Psoas muscle (tissue), 8 donors: ENCODE data around the gene CFAP46. TPM values are rescaled to one million over a fixed set of nuclear protein-coding genes. Genes with fewer than 3 reads are reported as not detected.

Source experiments
- ATAC-seq, 4 donors: fragments of 200-7000 bp; cut with Tn5 transposase; one replicate each; pipeline ENCODE4 v1.9.1; 2020; ENCODE audit warnings: moderate library complexity in 3 of 4, mild to moderate bottlenecking in 2 of 4
- DNase-seq, 2 donors: peaks; one replicate each; pipeline ENCODE4 v3.0.0-alpha.2; 2020
- H3K27ac ChIP-seq: fragments of 200-600 bp; one replicate; pipeline ENCODE4 v1.8.0; 2022
- H3K27me3 ChIP-seq, 3 donors: fragments of 200-600 bp in 1 of 3; one replicate each; pipeline versions ENCODE4 v1.6.1 to v1.8.0; 2013 to 2022; ENCODE audit warnings: low read length in 2 of 3, mild to moderate bottlenecking in 2 of 3, moderate library complexity in 1 of 3; ENCODE audit not compliant: insufficient read depth in 3 of 3
- H3K36me3 ChIP-seq, 2 donors: fragments of 200-600 bp in 1 of 2; one replicate each; pipeline versions ENCODE4 v1.6.1 to v1.8.0; 2013 to 2022; ENCODE audit warnings: low read depth in 1 of 2, mild to moderate bottlenecking in 1 of 2, moderate library complexity in 1 of 2; ENCODE audit not compliant: insufficient read depth in 1 of 2
- H3K4me1 ChIP-seq: fragments of 200-600 bp; one replicate; pipeline ENCODE4 v1.8.0; 2022
- H3K4me3 ChIP-seq: fragments of 200-600 bp; one replicate; pipeline ENCODE4 v1.8.0; 2022; ENCODE audit warnings: mild to moderate bottlenecking
- H3K9me3 ChIP-seq: fragments of 200-600 bp; one replicate; pipeline ENCODE4 v1.8.0; 2022
- WGBS, 3 donors: extraction: QIAGEN DNeasy Blood & Tissue Kit; methylation state at CpG; one replicate each; pipeline versions ENCODE4 v1.1.6 to v1.1.7; 2013; 5-methylcytosine and 5-hydroxymethylcytosine counted together
- intact Hi-C, 2 donors: fragments of 100-400 bp; cut with DNase I; formaldehyde crosslinking; loops; one replicate each; pipeline versions ENCODE4 v1.11.0 to v1.14.2; 2022
- polyA plus RNA-seq, 3 donors: library from polyadenylated mRNA; stranded (reverse); fragments of 200-250 nt; gene quantifications; one replicate each; pipeline ENCODE4 v1.2.3, GENCODE V29; 2013
- total RNA-seq, 4 donors: library from RNA; stranded (reverse); fragmentation: NEBNext Ultra II Directional in 2 of 4; extraction: Animal tissue kit (Norgen Biotek cat#: 25700) in 2 of 4; gene quantifications; one replicate each; pipeline versions ENCODE4 v1.2.1 to v1.2.4, GENCODE V29; 2021 to 2023
- TF ChIP-seq, protein P1 (sequence below): fragments of 200-600 bp; IDR thresholded peaks from one replicate; pipeline ENCODE4 v1.8.0; 2022; ENCODE audit warnings: antibody characterized with exemption
- donor health status: healthy with polysubstance abuse.
- donor health status: DM: no; HTN: no; CAD: no; lungs with moderate emphysema.
- donor health status: Bipolar disorder and iron deficiency.
- donor health status: healthy.
- donor health status: DM: yes; HTN: yes; CAD: no.
- donor health status: DM: no; HTN: no; CAD: no.
- donor health status: DM: no; HTN: no; CAD: no.
- donor health status: DM: yes; HTN: yes; CAD: no.

Gene CFAP46
- total and polyA plus RNA-seq, 7 donors, result 3.9 to 25.4 (median 13.8) TPM

DNA sequence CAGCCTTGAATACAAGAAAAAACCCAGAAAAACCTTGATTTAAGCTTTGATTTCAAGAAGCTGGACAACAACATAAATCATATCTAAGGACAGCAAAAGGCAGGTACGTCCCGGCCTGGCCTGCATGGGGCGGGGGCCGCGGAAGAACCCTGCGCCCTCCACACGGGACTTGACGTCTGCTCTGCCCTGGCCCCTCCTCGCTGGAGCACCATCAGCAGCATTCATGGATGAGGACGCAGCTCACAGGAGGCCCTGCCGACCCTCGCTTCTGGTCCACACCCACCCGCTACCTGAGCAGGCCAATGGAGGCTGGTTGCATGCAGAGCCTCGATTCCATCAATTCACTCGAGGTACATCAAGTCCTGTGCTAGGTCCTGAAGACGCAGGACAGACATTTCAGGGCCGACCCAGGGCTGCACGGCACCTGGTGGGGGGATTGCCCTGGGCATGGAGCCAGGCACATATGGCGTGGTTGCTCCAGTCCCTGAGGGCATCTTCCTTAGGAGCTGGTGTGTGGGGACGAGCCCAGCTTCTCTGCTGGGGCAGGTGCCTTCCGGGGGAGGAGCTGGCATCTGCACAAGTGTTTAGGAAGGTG, 93.3 kb downstream of the CFAP46 start:
- DNase-seq, result peak in 1 of 2 donors; percentile 44
- no peaks in the 10 kb centered on the region for H3K9me3 ChIP-seq
- no peaks in the 10 kb centered on the region for H3K36me3 ChIP-seq
- WGBS, 3 donors, result 77 to 81% (median 81%) methylated on average over 21 of the region's 21 CpGs
- no peak overlapping the region for H3K4me3 ChIP-seq
- intact Hi-C loops, result loop anchor here in 1 of 2 donors (10.0 kb wide), 1 partner anchor 56 kb away; no protein-coding TSS in a partner anchor
- TF ChIP-seq, protein P1, sequence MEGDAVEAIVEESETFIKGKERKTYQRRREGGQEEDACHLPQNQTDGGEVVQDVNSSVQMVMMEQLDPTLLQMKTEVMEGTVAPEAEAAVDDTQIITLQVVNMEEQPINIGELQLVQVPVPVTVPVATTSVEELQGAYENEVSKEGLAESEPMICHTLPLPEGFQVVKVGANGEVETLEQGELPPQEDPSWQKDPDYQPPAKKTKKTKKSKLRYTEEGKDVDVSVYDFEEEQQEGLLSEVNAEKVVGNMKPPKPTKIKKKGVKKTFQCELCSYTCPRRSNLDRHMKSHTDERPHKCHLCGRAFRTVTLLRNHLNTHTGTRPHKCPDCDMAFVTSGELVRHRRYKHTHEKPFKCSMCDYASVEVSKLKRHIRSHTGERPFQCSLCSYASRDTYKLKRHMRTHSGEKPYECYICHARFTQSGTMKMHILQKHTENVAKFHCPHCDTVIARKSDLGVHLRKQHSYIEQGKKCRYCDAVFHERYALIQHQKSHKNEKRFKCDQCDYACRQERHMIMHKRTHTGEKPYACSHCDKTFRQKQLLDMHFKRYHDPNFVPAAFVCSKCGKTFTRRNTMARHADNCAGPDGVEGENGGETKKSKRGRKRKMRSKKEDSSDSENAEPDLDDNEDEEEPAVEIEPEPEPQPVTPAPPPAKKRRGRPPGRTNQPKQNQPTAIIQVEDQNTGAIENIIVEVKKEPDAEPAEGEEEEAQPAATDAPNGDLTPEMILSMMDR, result no peak
- no peak for ATAC-seq
- H3K4me1 ChIP-seq, result no peaks in the 10 kb centered on the region
- H3K27ac ChIP-seq, result no peak overlapping the region
- peaks cover 0 to 62% (median 15%) of the 10 kb centered on the region in 3 donors for H3K27me3 ChIP-seq

DNA sequence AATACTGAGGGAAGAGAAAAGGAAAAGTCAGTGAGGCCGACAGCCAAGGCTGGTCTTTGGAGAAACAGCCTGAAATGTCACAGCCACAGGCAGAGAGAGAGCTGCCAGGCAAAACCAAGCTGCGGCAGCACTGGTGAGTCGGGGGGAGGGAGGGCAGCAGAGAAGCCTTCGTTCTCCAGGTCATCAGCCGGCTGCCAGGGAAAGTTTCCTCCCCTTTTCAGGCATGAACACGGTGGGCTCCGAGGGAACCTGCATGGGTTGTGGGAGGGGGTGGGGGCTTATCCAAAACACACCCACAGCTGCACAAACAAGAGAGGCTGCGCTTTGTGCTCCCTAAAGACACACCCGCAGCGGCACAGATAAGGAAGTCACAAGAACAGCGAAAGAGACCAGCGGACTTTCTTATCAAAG, 94.1 kb downstream of the CFAP46 start:
- Histone ChIP-seq H3K9me3 (no peaks in the 10 kb centered on the region), H3K4me3 (no peak overlapping the region), H3K4me1 (no peaks in the 10 kb centered on the region), H3K36me3 (no peaks in the 10 kb centered on the region), H3K27me3 (peaks cover 0 to 62% (median 16%) of the 10 kb centered on the region in 3 donors), H3K27ac (no peak overlapping the region)
- ATAC-seq, result no peak
- intact Hi-C loops, result loop anchor here in 1 of 2 donors (10.0 kb wide), 1 partner anchor 57 kb away; no protein-coding TSS in a partner anchor
- WGBS, 3 donors, result 29 to 35% (median 30%) methylated on average over 12 of the region's 12 CpGs
- DNase-seq, result no peak
- TF ChIP-seq, protein P1, result no peak

DNA sequence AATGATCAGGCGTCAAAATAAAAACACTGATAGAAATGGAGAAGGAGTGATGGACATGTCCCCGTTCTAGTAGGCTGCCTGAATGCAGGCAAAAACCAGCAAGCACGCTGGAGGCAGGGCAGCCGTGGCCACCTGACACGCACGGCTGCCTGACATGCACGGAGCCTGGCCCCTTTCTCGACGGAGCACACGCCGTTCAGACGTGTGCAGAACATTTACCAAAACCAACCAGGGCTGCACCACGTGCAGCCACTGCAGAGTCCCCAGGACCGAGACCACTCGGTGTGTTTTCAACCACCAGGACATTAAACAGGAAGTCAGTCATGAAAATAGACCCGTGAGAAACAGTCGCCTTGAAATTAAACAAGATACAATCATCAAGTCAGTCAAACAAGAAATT, 94.5 kb downstream of the CFAP46 start:
- no peaks in the 10 kb centered on the region for H3K4me1 ChIP-seq
- peaks cover under 1% of the 10 kb centered on the region for H3K9me3 ChIP-seq
- intact Hi-C loops, result loop anchor here in 1 of 2 donors (10.0 kb wide), 1 partner anchor 57 kb away; no protein-coding TSS in a partner anchor
- WGBS, 3 donors, result 23 to 34% (median 34%) methylated on average over 17 of the region's 17 CpGs
- H3K4me3 ChIP-seq, result no peak overlapping the region
- peak in 1 of 2 donors; percentile 22 for DNase-seq
- no peak overlapping the region for H3K27ac ChIP-seq
- no peak for ATAC-seq
- H3K36me3 ChIP-seq, result no peaks in the 10 kb centered on the region
- H3K27me3 ChIP-seq, result peaks cover 0 to 62% (median 16%) of the 10 kb centered on the region in 3 donors
- TF ChIP-seq, protein P1, result no peak

DNA sequence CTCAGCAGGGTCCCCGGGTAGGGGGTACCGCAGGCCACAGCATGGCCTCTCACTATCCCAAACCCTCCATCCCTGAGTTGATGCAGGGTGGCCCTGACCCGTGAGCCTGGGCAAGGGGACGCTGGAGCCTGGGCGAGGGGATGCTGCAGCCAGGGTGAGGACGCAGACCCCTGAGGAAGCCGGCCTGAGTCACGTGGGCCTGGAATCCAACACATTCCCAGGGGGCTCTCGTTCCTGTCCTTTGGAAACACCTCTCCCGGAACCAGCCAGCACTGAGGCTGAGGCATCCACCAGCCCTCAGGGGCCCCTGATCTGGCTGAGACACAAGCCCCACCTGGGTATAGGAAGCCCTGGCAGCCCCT, 95.0 kb downstream of the CFAP46 start:
- no peak overlapping the region for H3K27ac ChIP-seq
- no peak overlapping the region for H3K4me3 ChIP-seq
- H3K27me3 ChIP-seq, result peaks cover 0 to 64% (median 16%) of the 10 kb centered on the region in 3 donors
- H3K9me3 ChIP-seq, result peaks cover 5% of the 10 kb centered on the region
- TF ChIP-seq, protein P1, result no peak
- intact Hi-C loops, result loop anchor here in 1 of 2 donors (10.0 kb wide), 1 partner anchor 57 kb away; no protein-coding TSS in a partner anchor
- whole genome bisulfite sequencing, 3 donors, result 76 to 83% (median 83%) methylated on average over 10 of the region's 10 CpGs
- no peaks in the 10 kb centered on the region for H3K36me3 ChIP-seq
- DNase-seq (peak in 1 of 2 donors; percentile 36), ATAC-seq (no peak)
- H3K4me1 ChIP-seq, result no peaks in the 10 kb centered on the region
